ENCODE data around the gene DNPEP.

DNA sequence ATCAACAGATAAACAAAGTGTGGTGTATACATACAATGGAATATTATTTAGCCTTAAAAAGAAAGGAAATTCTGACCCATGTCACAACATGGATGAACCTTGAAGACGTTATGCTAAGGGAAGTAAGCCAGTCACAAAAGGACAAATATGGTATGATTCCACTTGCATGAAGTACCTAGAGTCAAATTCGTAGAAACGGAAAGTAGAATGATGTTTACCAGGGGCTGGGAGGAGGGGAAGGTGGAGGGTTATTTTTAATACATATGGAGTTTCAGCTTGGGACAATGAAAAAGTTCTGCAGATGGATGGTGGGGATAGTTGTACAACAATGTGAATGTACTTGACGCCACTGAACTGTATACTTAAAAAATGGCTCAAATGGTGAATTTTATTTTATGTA is 27.1 kb upstream of the DNPEP start:
- TF ChIP-seq, protein P1, sequence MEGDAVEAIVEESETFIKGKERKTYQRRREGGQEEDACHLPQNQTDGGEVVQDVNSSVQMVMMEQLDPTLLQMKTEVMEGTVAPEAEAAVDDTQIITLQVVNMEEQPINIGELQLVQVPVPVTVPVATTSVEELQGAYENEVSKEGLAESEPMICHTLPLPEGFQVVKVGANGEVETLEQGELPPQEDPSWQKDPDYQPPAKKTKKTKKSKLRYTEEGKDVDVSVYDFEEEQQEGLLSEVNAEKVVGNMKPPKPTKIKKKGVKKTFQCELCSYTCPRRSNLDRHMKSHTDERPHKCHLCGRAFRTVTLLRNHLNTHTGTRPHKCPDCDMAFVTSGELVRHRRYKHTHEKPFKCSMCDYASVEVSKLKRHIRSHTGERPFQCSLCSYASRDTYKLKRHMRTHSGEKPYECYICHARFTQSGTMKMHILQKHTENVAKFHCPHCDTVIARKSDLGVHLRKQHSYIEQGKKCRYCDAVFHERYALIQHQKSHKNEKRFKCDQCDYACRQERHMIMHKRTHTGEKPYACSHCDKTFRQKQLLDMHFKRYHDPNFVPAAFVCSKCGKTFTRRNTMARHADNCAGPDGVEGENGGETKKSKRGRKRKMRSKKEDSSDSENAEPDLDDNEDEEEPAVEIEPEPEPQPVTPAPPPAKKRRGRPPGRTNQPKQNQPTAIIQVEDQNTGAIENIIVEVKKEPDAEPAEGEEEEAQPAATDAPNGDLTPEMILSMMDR (IDR thresholded peaks at IDR 0.05): no peak
- TF ChIP-seq POLR2A (IDR thresholded peaks at IDR 0.05): no peak
